ENCODE results near the gene POLR3E.

Gene POLR3E

GRCh38 chr16:22336581-22336980 is 39.4 kb downstream of the POLR3E start:
- H3K9me2 ChIP-seq (replicated peaks; ENCODE audit: control insufficient read depth, low read length) = no peaks in the 10 kb centered on the region
- H3K4me1 ChIP-seq (ENCODE audit: control insufficient read depth, low read length) = no peaks in the 10 kb centered on the region
- H3K4me2 ChIP-seq (ENCODE audit: low read length) = no peak overlapping the region
- no peaks in the 10 kb centered on the region for H3K79me2 ChIP-seq (ENCODE audit: control insufficient read depth, low read length)
- TF ChIP-seq CTCF (IDR thresholded peaks at IDR 0.05; ENCODE audit: low read depth, low read length, poor library complexity, severe bottlenecking) (no peak), EZH2phosphoT487 (IDR thresholded peaks at IDR 0.05; ENCODE audit: borderline replicate concordance, low read length) (no peak)
- no peak overlapping the region for H3K27ac ChIP-seq (ENCODE audit: low read depth, low read length)
- peaks cover 9% of the 10 kb centered on the region; the same call in 1 of the 2 replicates for H3F3A ChIP-seq (ENCODE audit: control insufficient read depth, insufficient read depth)
- no peaks in the 10 kb centered on the region for H3K27me3 ChIP-seq (ENCODE audit: control insufficient read depth, low read length)
- peaks cover 3% of the 10 kb centered on the region; the same call in 1 of the 2 replicates for H4K20me1 ChIP-seq (ENCODE audit: control insufficient read depth, insufficient read depth, low read depth, low read length)
- H3K9me3 ChIP-seq (ENCODE audit: control insufficient read depth, insufficient read depth, low read length) = peaks cover 18% of the 10 kb centered on the region
- no peak overlapping the region for H3K4me3 ChIP-seq (ENCODE audit: low read length)
- peaks cover 54% of the 10 kb centered on the region for H3K36me3 ChIP-seq (ENCODE audit: control insufficient read depth, low read length)

GRCh38 chr16:22337045-22337444 is 39.8 kb downstream of the POLR3E start:
- Histone ChIP-seq H3K27me3 (ENCODE audit: control insufficient read depth, low read length) (no peaks in the 10 kb centered on the region), H3F3A (ENCODE audit: control insufficient read depth, insufficient read depth) (peaks cover 9% of the 10 kb centered on the region; the same call in 1 of the 2 replicates), H3K36me3 (ENCODE audit: control insufficient read depth, low read length) (peaks cover 49% of the 10 kb centered on the region), H3K4me3 (ENCODE audit: low read length) (no peak overlapping the region), H3K4me2 (ENCODE audit: low read length) (no peak overlapping the region), H3K27ac (ENCODE audit: low read depth, low read length) (no peak overlapping the region), H3K79me2 (ENCODE audit: control insufficient read depth, low read length) (no peaks in the 10 kb centered on the region), H4K20me1 (ENCODE audit: control insufficient read depth, insufficient read depth, low read depth, low read length) (peaks cover 3% of the 10 kb centered on the region; the same call in 1 of the 2 replicates), H3K9me2 (replicated peaks; ENCODE audit: control insufficient read depth, low read length) (no peaks in the 10 kb centered on the region), H3K9me3 (ENCODE audit: control insufficient read depth, insufficient read depth, low read length) (peaks cover 18% of the 10 kb centered on the region), H3K4me1 (ENCODE audit: control insufficient read depth, low read length) (no peaks in the 10 kb centered on the region)
- TF ChIP-seq EZH2phosphoT487 (IDR thresholded peaks at IDR 0.05; ENCODE audit: borderline replicate concordance, low read length) (no peak), CTCF (IDR thresholded peaks at IDR 0.05; ENCODE audit: low read depth, low read length, poor library complexity, severe bottlenecking) (no peak)

GRCh38 chr16:22337849-22338635 is 40.8 kb downstream of the POLR3E start:
- Histone ChIP-seq H3K4me3 (ENCODE audit: low read length) (no peak overlapping the region), H3K9me3 (ENCODE audit: control insufficient read depth, insufficient read depth, low read length) (peaks cover 18% of the 10 kb centered on the region), H3K79me2 (ENCODE audit: control insufficient read depth, low read length) (no peaks in the 10 kb centered on the region), H3K4me2 (ENCODE audit: low read length) (no peak overlapping the region), H3K9me2 (replicated peaks; ENCODE audit: control insufficient read depth, low read length) (no peaks in the 10 kb centered on the region), H3K4me1 (ENCODE audit: control insufficient read depth, low read length) (peaks cover 6% of the 10 kb centered on the region), H3F3A (ENCODE audit: control insufficient read depth, insufficient read depth) (peaks cover 15% of the 10 kb centered on the region; the same call in 1 of the 2 replicates), H3K27me3 (ENCODE audit: control insufficient read depth, low read length) (no peaks in the 10 kb centered on the region), H3K27ac (ENCODE audit: low read depth, low read length) (no peak overlapping the region), H3K36me3 (ENCODE audit: control insufficient read depth, low read length) (peaks cover 41% of the 10 kb centered on the region), H4K20me1 (ENCODE audit: control insufficient read depth, insufficient read depth, low read depth, low read length) (peaks cover 3% of the 10 kb centered on the region; the same call in 1 of the 2 replicates)
- no peak for TF ChIP-seq CTCF (IDR thresholded peaks at IDR 0.05; ENCODE audit: low read depth, low read length, poor library complexity, severe bottlenecking)
- no peak for TF ChIP-seq EZH2phosphoT487 (IDR thresholded peaks at IDR 0.05; ENCODE audit: borderline replicate concordance, low read length)

Data from DOHH2 (cell line).